ENCODE measurements around the gene IREB2. TPM values are rescaled to one million over a fixed set of nuclear protein-coding genes. Genes with fewer than 3 reads are reported as not detected.

IREB2 gene
- total and polyA plus RNA-seq, 2 of the 13 experiments (the other 11 are each of a cell fraction or from before 2014, with no cell fraction given): 24.2 to 30.4 TPM

DNA sequence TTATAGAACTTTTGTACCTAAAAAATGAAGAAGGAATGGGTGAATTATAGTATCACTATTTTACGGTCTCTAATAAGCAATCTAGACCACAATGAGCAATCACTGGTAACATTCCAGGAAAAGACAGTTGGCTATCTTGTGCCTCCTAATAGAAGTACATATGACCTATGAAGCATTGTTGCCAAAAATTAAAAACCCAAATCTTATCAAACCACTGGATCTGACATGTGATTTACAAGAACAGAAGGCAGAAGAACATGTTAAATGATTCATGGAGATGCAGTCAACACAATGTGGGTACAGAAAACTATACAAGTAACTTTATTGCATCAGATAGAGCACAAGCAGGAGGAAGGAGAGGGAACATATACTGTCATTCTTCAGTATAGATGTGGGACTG lies 54.9 kb downstream of the IREB2 start:
- DNase-seq (ENCODE audit: low spot score) (no peak), ATAC-seq (no peak), FAIRE-seq (no peak)
- H3K36me3 ChIP-seq (replicated peaks in 1 of 2; ENCODE audit: control insufficient read depth in 1 of 2, insufficient read depth in 2 of 2, low read length in 2 of 2): peaks cover 10 to 77% of the 10 kb centered on the region in 2 experiments
- POLR2A ChIA-PET: no interaction called here
- no peak overlapping the region for H3K9ac ChIP-seq (ENCODE audit: insufficient read depth, low read depth, low read length)
- in situ Hi-C loops (cut with HindIII; ENCODE audit: extremely low pct_ligation_motif_present, low pct_unique_long_range_greater_than_20kb) (no loop called here), intact Hi-C loops (cut with micrococcal nuclease; ENCODE audit: unreplicated experiment) (no loop called here)
- H2AFZ ChIP-seq (ENCODE audit: low read length): no peak overlapping the region
- H3K4me2 ChIP-seq (ENCODE audit: low read depth, low read length): no peak overlapping the region
- H3K4me1 ChIP-seq (ENCODE audit: insufficient read depth, low read length): no peaks in the 10 kb centered on the region
- no peaks in the 10 kb centered on the region for H3K27me3 ChIP-seq (ENCODE audit: control insufficient read depth in 1 of 2, insufficient read depth in 2 of 2, low read length in 2 of 2)
- H4K20me1 ChIP-seq (ENCODE audit: insufficient read depth, low read length): no peaks in the 10 kb centered on the region
- H3K9me3 ChIP-seq (ENCODE audit: low read length): no peaks in the 10 kb centered on the region
- CTCF ChIA-PET (ENCODE audit: low intra/inter-chr PET ratio, low total read pairs): no interaction called here
- BruUV-seq (replicated peaks): TSS peak; percentile 11
- no peak overlapping the region for H3K27ac ChIP-seq (ENCODE audit: extremely low read length, insufficient read depth, low read length)
- TF ChIP-seq ZNF432 (CRISPR knock-in tag; IDR thresholded peaks at IDR 0.05; ENCODE audit: borderline replicate concordance) (no peak), AGO2 (optimal IDR thresholded peaks at IDR 0.05; ENCODE audit: low read depth, low read length) (no peak), HNF4A (CRISPR knock-in tag; IDR thresholded peaks at IDR 0.05) (no peak), HOMEZ (CRISPR knock-in tag; IDR thresholded peaks at IDR 0.05; ENCODE audit: low read depth) (no peak), MNT (IDR thresholded peaks at IDR 0.05) (no peak), SUZ12 (IDR thresholded peaks at IDR 0.05; ENCODE audit: low read depth, low read length) (no peak), AHDC1 (CRISPR knock-in tag; IDR thresholded peaks at IDR 0.05; ENCODE audit: borderline replicate concordance) (no peak), TGIF2 (CRISPR knock-in tag; IDR thresholded peaks at IDR 0.05) (no peak), ZNF703 (CRISPR knock-in tag; IDR thresholded peaks at IDR 0.05; ENCODE audit: borderline replicate concordance) (no peak), ZSCAN12 (CRISPR knock-in tag; IDR thresholded peaks at IDR 0.05) (no peak)
- TF ChIP-seq, protein P1, sequence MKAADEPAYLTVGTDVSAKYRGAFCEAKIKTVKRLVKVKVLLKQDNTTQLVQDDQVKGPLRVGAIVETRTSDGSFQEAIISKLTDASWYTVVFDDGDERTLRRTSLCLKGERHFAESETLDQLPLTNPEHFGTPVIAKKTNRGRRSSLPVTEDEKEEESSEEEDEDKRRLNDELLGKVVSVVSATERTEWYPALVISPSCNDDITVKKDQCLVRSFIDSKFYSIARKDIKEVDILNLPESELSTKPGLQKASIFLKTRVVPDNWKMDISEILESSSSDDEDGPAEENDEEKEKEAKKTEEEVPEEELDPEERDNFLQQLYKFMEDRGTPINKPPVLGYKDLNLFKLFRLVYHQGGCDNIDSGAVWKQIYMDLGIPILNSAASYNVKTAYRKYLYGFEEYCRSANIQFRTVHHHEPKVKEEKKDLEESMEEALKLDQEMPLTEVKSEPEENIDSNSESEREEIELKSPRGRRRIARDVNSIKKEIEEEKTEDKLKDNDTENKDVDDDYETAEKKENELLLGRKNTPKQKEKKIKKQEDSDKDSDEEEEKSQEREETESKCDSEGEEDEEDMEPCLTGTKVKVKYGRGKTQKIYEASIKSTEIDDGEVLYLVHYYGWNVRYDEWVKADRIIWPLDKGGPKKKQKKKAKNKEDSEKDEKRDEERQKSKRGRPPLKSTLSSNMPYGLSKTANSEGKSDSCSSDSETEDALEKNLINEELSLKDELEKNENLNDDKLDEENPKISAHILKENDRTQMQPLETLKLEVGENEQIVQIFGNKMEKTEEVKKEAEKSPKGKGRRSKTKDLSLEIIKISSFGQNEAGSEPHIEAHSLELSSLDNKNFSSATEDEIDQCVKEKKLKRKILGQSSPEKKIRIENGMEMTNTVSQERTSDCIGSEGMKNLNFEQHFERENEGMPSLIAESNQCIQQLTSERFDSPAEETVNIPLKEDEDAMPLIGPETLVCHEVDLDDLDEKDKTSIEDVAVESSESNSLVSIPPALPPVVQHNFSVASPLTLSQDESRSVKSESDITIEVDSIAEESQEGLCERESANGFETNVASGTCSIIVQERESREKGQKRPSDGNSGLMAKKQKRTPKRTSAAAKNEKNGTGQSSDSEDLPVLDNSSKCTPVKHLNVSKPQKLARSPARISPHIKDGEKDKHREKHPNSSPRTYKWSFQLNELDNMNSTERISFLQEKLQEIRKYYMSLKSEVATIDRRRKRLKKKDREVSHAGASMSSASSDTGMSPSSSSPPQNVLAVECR (CRISPR knock-in tag; IDR thresholded peaks at IDR 0.05; ENCODE audit: borderline replicate concordance): no peak
- 100% methylated on average over 1 of the region's 1 CpG for WGBS (ENCODE audit: low lambda C conversion rate)
- H3K4me3 ChIP-seq (replicated peaks in 1 of 3; ENCODE audit: insufficient read depth in 1 of 3, low read depth in 2 of 3, low read length in 3 of 3): no peak overlapping the region
- no peaks in the 10 kb centered on the region for H3K79me2 ChIP-seq (ENCODE audit: insufficient read depth, low read length)

Measured in HepG2 (cell line).